HG02571 (cell line): ENCODE results near the gene CDT1.
"Not testable (repeated sequence)": the region's sequence is repeated elsewhere in the genome, so short reads cannot be mapped to it uniquely, and the experiment has no call there.

Experiments
- ATAC-seq: cut with Tn5 transposase; IDR thresholded peaks from one replicate; pipeline ENCODE4 v1.9.1; 2021; ENCODE audit warnings: mild to moderate bottlenecking, moderate library complexity; ENCODE audit not compliant: unreplicated experiment

Gene CDT1

GRCh38 chr16:88815901-88816589 lies 12.5 kb downstream of the CDT1 start:
- ATAC-seq, result no peak

GRCh38 chr16:88816736-88817535 lies 13.3 kb downstream of the CDT1 start:
- ATAC-seq, result no peak

- ATAC-seq, result no peak
These were observed 14.4 kb downstream of the CDT1 start for GRCh38 chr16:88817785-88818574.

- no peak for ATAC-seq
These were observed 14.9 kb downstream of the CDT1 start for GRCh38 chr16:88818575-88818874.

GRCh38 chr16:88819126-88819525 lies 15.5 kb downstream of the CDT1 start:
- ATAC-seq, result no peak

GRCh38 chr16:88820385-88821025 lies 16.9 kb downstream of the CDT1 start:
- ATAC-seq, result no peak

- ATAC-seq, result no peak
These were observed 17.7 kb downstream of the CDT1 start for GRCh38 chr16:88821168-88821850.

GRCh38 chr16:88822281-88823040 lies 18.9 kb downstream of the CDT1 start:
- no peak for ATAC-seq

- not testable (repeated sequence) for ATAC-seq
These were observed 20.1 kb downstream of the CDT1 start for GRCh38 chr16:88823646-88824045.

GRCh38 chr16:88824256-88825077 lies 20.9 kb downstream of the CDT1 start:
- ATAC-seq, result no peak

- no peak for ATAC-seq
These were observed 21.6 kb downstream of the CDT1 start for GRCh38 chr16:88825146-88825545.

- no peak for ATAC-seq
These were observed 22.7 kb downstream of the CDT1 start for GRCh38 chr16:88826070-88826840.

GRCh38 chr16:88827727-88828126 lies 24.1 kb downstream of the CDT1 start:
- no peak for ATAC-seq

- no peak for ATAC-seq
These were observed 25.1 kb downstream of the CDT1 start for GRCh38 chr16:88828711-88829110.

- no peak for ATAC-seq
These were observed 26.7 kb downstream of the CDT1 start for GRCh38 chr16:88830258-88830657.

- no peak for ATAC-seq
These were observed 27.2 kb downstream of the CDT1 start for GRCh38 chr16:88830783-88831182.

GRCh38 chr16:88831838-88832237 lies 28.2 kb downstream of the CDT1 start:
- no peak for ATAC-seq

- no peak for ATAC-seq
These were observed 29.5 kb downstream of the CDT1 start for GRCh38 chr16:88833086-88833485.
